CD8-positive, alpha-beta memory T cell (primary cell): ENCODE measurements around the gene FUT8. TPM values are rescaled to one million over a fixed set of nuclear protein-coding genes. Genes with fewer than 3 reads are reported as not detected.
A peak's percentile ranks its signal among the peaks of the same experiment; 100 is the strongest.

ENCODE experiments used
- CTCF ChIA-PET: fragments of 350-600 bp; sonication (Branson Sonifier 250); formaldehyde crosslinking; loops from one replicate; lab custom pipeline; 2021; ENCODE audit warnings: antibody characterized with exemption; lab: Charles Lee
- POLR2A ChIA-PET: fragments of 350-600 bp; sonication (Branson Sonifier 250); formaldehyde crosslinking; loops from one replicate; lab custom pipeline; 2021; ENCODE audit warnings: antibody characterized with exemption; lab: Charles Lee
- DNase-seq, 5 donors: peaks; one replicate each; pipeline versions ENCODE4 v3.0.0 to v3.0.0-alpha.2; 2020 to 2022; ENCODE audit warnings: mixed read lengths in 1 of 5
- H3K27ac ChIP-seq: one replicate; pipeline ENCODE4 v1.7.0; 2013; ENCODE audit warnings: low read depth, mild to moderate bottlenecking, low read length, moderate library complexity
- H3K27me3 ChIP-seq: 2 replicates; pipeline ENCODE4 v1.7.0; 2013; ENCODE audit warnings: low read length, mild to moderate bottlenecking; ENCODE audit not compliant: insufficient read depth, poor library complexity, severe bottlenecking
- H3K36me3 ChIP-seq: 2 replicates; pipeline ENCODE4 v1.7.0; 2013; ENCODE audit warnings: mild to moderate bottlenecking, low read length, moderate library complexity; ENCODE audit not compliant: insufficient read depth
- H3K4me1 ChIP-seq: 2 replicates; pipeline ENCODE4 v1.7.0; 2013; ENCODE audit warnings: mild to moderate bottlenecking, low read length, moderate library complexity; ENCODE audit not compliant: insufficient read depth
- H3K4me3 ChIP-seq: 2 replicates; pipeline ENCODE4 v1.7.0; 2013; ENCODE audit warnings: mild to moderate bottlenecking, low read length
- H3K9me3 ChIP-seq: 2 replicates; pipeline ENCODE4 v1.7.0; 2013; ENCODE audit warnings: mild to moderate bottlenecking, low read length
- H3K27ac Mint-ChIP-seq, 8 donors: one replicate each; pipeline ENCODE4 v1.8.0; 2020 to 2021; ENCODE audit warnings: mixed read lengths in 8 of 8, mild to moderate bottlenecking in 6 of 8, inconsistent platforms in 3 of 8, moderate library complexity in 3 of 8
- H3K27me3 Mint-ChIP-seq, 2 donors: one replicate each; pipeline ENCODE4 v1.8.0; 2020 to 2021; ENCODE audit warnings: mixed read lengths in 2 of 2, mild to moderate bottlenecking in 1 of 2, moderate library complexity in 1 of 2
- H3K36me3 Mint-ChIP-seq, 3 donors: one replicate each; pipeline ENCODE4 v1.8.0; 2020 to 2021; ENCODE audit warnings: mixed read lengths in 3 of 3, inconsistent platforms in 1 of 3, mild to moderate bottlenecking in 1 of 3
- H3K4me1 Mint-ChIP-seq, 3 donors: one replicate each; pipeline ENCODE4 v1.8.0; 2020 to 2021; ENCODE audit warnings: mixed read lengths in 3 of 3, inconsistent platforms in 1 of 3, mild to moderate bottlenecking in 1 of 3
- H3K4me3 Mint-ChIP-seq, 7 donors: one replicate each; pipeline ENCODE4 v1.8.0; 2020 to 2021; ENCODE audit warnings: mixed read lengths in 7 of 7, mild to moderate bottlenecking in 6 of 7, moderate library complexity in 4 of 7, inconsistent platforms in 2 of 7
- H3K9me3 Mint-ChIP-seq, 5 donors: one replicate each; pipeline ENCODE4 v1.8.0; 2020 to 2022; ENCODE audit warnings: mixed read lengths in 5 of 5, mild to moderate bottlenecking in 3 of 5, moderate library complexity in 2 of 5, inconsistent platforms in 1 of 5
- polyA plus RNA-seq: library from polyadenylated mRNA; unstranded; fragments of 300-500 nt; fragmentation: Illumina TruSeq; gene quantifications from one replicate; pipeline ENCODE4 v1.2.3, GENCODE V29; 2021
- total RNA-seq, 2 experiments: library from RNA; stranded (reverse); gene quantifications; one replicate each; pipeline ENCODE4 v1.2.3, GENCODE V29; 2021

FUT8 gene
- total and polyA plus RNA-seq, 3 experiments from 2014 or later: 13.3 to 81.7 (median 76.0) TPM

- H3K27me3 Mint-ChIP-seq: no peaks in the 10 kb centered on the region
- peak overlapping the region in 1 of 7 donors; percentile 2 for H3K4me3 Mint-ChIP-seq
- H3K9me3 ChIP-seq: no peaks in the 10 kb centered on the region
- H3K4me3 ChIP-seq: no peak overlapping the region
- H3K27ac ChIP-seq: no peak overlapping the region
- CTCF ChIA-PET: no interaction called here
- no peaks in the 10 kb centered on the region for H3K4me1 ChIP-seq
- DNase-seq: no peak
- POLR2A ChIA-PET: no interaction called here
- peaks cover 0 to 5% (median 0%) of the 10 kb centered on the region in 5 donors for H3K9me3 Mint-ChIP-seq
- H3K36me3 Mint-ChIP-seq: peaks cover 4 to 10% (median 10%) of the 10 kb centered on the region in 3 donors
- H3K27ac Mint-ChIP-seq: peak overlapping the region in 4 of 8 donors; percentile 4 to 83 (median 32)
- no peaks in the 10 kb centered on the region for H3K27me3 ChIP-seq
- no peaks in the 10 kb centered on the region for H3K36me3 ChIP-seq
- peaks cover 39 to 61% (median 59%) of the 10 kb centered on the region in 3 donors for H3K4me1 Mint-ChIP-seq
Measured at GRCh38 chr14:65517635-65518542, 105.4 kb downstream of the FUT8 start.

GRCh38 chr14:65528069-65528468, 115.5 kb downstream of the FUT8 start:
- H3K4me3 Mint-ChIP-seq: no peak overlapping the region
- CTCF ChIA-PET: no interaction called here
- H3K9me3 Mint-ChIP-seq: peaks cover 3 to 55% (median 34%) of the 10 kb centered on the region in 5 donors
- H3K27ac Mint-ChIP-seq: no peak overlapping the region
- Histone ChIP-seq H3K4me3 (no peak overlapping the region), H3K4me1 (no peaks in the 10 kb centered on the region), H3K27me3 (no peaks in the 10 kb centered on the region), H3K9me3 (no peaks in the 10 kb centered on the region), H3K27ac (no peak overlapping the region), H3K36me3 (no peaks in the 10 kb centered on the region)
- H3K27me3 Mint-ChIP-seq: no peaks in the 10 kb centered on the region
- DNase-seq: no peak
- H3K4me1 Mint-ChIP-seq: peaks cover 18 to 41% (median 27%) of the 10 kb centered on the region in 3 donors
- POLR2A ChIA-PET: no interaction called here
- H3K36me3 Mint-ChIP-seq: peaks cover 14 to 50% (median 22%) of the 10 kb centered on the region in 3 donors

GRCh38 chr14:65531148-65531547, 118.6 kb downstream of the FUT8 start:
- no peak for DNase-seq
- H3K36me3 ChIP-seq: no peaks in the 10 kb centered on the region
- ChIA-PET POLR2A (no interaction called here), CTCF (no interaction called here)
- Mint-ChIP-seq H3K9me3 (peaks cover 3 to 27% (median 14%) of the 10 kb centered on the region in 5 donors), H3K4me1 (peaks cover 12 to 20% (median 17%) of the 10 kb centered on the region in 3 donors), H3K27me3 (no peaks in the 10 kb centered on the region), H3K36me3 (peaks cover 9 to 28% (median 12%) of the 10 kb centered on the region in 3 donors), H3K27ac (no peak overlapping the region), H3K4me3 (no peak overlapping the region)
- no peaks in the 10 kb centered on the region for H3K4me1 ChIP-seq
- no peak overlapping the region for H3K27ac ChIP-seq
- no peak overlapping the region for H3K4me3 ChIP-seq
- H3K9me3 ChIP-seq: no peaks in the 10 kb centered on the region
- no peaks in the 10 kb centered on the region for H3K27me3 ChIP-seq

GRCh38 chr14:65533736-65534404, 121.3 kb downstream of the FUT8 start:
- Histone ChIP-seq H3K36me3 (no peaks in the 10 kb centered on the region), H3K4me1 (no peaks in the 10 kb centered on the region), H3K4me3 (no peak overlapping the region), H3K27ac (no peak overlapping the region), H3K9me3 (no peaks in the 10 kb centered on the region), H3K27me3 (no peaks in the 10 kb centered on the region)
- no peak overlapping the region for H3K4me3 Mint-ChIP-seq
- peaks cover 7 to 12% (median 8%) of the 10 kb centered on the region in 3 donors for H3K36me3 Mint-ChIP-seq
- H3K27ac Mint-ChIP-seq: no peak overlapping the region
- ChIA-PET CTCF (no interaction called here), POLR2A (no interaction called here)
- no peak for DNase-seq
- peaks cover 0 to 12% (median 4%) of the 10 kb centered on the region in 5 donors for H3K9me3 Mint-ChIP-seq
- H3K27me3 Mint-ChIP-seq: no peaks in the 10 kb centered on the region
- peaks cover 9 to 14% (median 12%) of the 10 kb centered on the region in 3 donors for H3K4me1 Mint-ChIP-seq

GRCh38 chr14:65536781-65537423, 124.4 kb downstream of the FUT8 start:
- ChIA-PET POLR2A (no interaction called here), CTCF (no interaction called here)

GRCh38 chr14:65548878-65549277, 136.3 kb downstream of the FUT8 start:
- Histone ChIP-seq H3K4me3 (no peak overlapping the region), H3K4me1 (peaks cover 5% of the 10 kb centered on the region), H3K27me3 (no peaks in the 10 kb centered on the region), H3K9me3 (no peaks in the 10 kb centered on the region), H3K36me3 (no peaks in the 10 kb centered on the region), H3K27ac (no peak overlapping the region)
- POLR2A ChIA-PET: no interaction called here
- H3K9me3 Mint-ChIP-seq: no peaks in the 10 kb centered on the region
- H3K36me3 Mint-ChIP-seq: peaks cover 0 to 8% (median 0%) of the 10 kb centered on the region in 3 donors
- H3K27ac Mint-ChIP-seq: peak overlapping the region in 1 of 8 donors; percentile 12
- no peaks in the 10 kb centered on the region for H3K27me3 Mint-ChIP-seq
- peaks cover 13 to 66% (median 27%) of the 10 kb centered on the region in 3 donors for H3K4me1 Mint-ChIP-seq
- CTCF ChIA-PET: no interaction called here
- no peak overlapping the region for H3K4me3 Mint-ChIP-seq
- no peak for DNase-seq

More at GRCh38 chr14:65536781-65537423, 124.4 kb downstream of the FUT8 start:
- no peaks in the 10 kb centered on the region for H3K9me3 ChIP-seq
- H3K27ac ChIP-seq: no peak overlapping the region
- H3K4me1 ChIP-seq: no peaks in the 10 kb centered on the region
- no peak for DNase-seq
- no peak overlapping the region for H3K4me3 Mint-ChIP-seq
- H3K9me3 Mint-ChIP-seq: no peaks in the 10 kb centered on the region
- no peak overlapping the region for H3K27ac Mint-ChIP-seq
- H3K36me3 Mint-ChIP-seq: peaks cover 0 to 3% (median 0%) of the 10 kb centered on the region in 3 donors
- no peaks in the 10 kb centered on the region for H3K27me3 Mint-ChIP-seq
- peaks cover 0 to 2% (median 0%) of the 10 kb centered on the region in 3 donors for H3K4me1 Mint-ChIP-seq
- H3K27me3 ChIP-seq: no peaks in the 10 kb centered on the region
- H3K4me3 ChIP-seq: no peak overlapping the region
- H3K36me3 ChIP-seq: no peaks in the 10 kb centered on the region

GRCh38 chr14:65549429-65549828, 136.9 kb downstream of the FUT8 start:
- Histone ChIP-seq H3K27ac (no peak overlapping the region), H3K4me1 (peaks cover 5% of the 10 kb centered on the region), H3K4me3 (no peak overlapping the region), H3K27me3 (no peaks in the 10 kb centered on the region), H3K36me3 (no peaks in the 10 kb centered on the region), H3K9me3 (no peaks in the 10 kb centered on the region)
- Mint-ChIP-seq H3K27me3 (no peaks in the 10 kb centered on the region), H3K4me1 (peaks cover 13 to 60% (median 23%) of the 10 kb centered on the region in 3 donors), H3K4me3 (no peak overlapping the region), H3K27ac (no peak overlapping the region), H3K9me3 (no peaks in the 10 kb centered on the region), H3K36me3 (peaks cover 0 to 8% (median 0%) of the 10 kb centered on the region in 3 donors)
- CTCF ChIA-PET: no interaction called here
- POLR2A ChIA-PET: interaction anchor here (0.7 kb wide), 1 partner anchor 527 kb away, joined by 3 read pairs; no protein-coding TSS in a partner anchor
- DNase-seq: no peak
